ENCODE data around the gene APOBEC4. TPM values are rescaled to one million over a fixed set of nuclear protein-coding genes. Genes with fewer than 3 reads are reported as not detected.
"Not testable (repeated sequence)": the region's sequence is repeated elsewhere in the genome, so short reads cannot be mapped to it uniquely, and the experiment has no call there.

APOBEC4 gene
- total and polyA plus RNA-seq, 4 donors: not detected

DNA sequence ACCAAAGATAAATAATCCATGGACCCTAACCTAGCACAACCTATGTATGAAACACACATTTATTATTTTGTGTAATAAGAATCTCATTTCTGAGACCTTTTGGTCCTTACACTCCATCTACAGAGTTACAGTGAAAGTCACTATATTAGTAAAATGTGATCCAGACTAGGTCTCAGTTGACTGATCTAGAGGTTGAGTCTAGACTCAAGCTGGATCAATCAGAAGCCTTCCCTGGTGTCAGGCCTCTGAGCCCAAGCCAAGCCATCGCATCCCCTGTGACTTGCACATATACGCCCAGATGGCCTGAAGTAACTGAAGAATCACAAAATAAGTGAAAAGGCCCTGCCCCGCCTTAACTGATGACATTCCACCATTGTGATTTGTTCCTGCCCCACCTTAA is 40.1 kb downstream of the APOBEC4 start:
- 100% methylated on average over 3 of the region's 3 CpGs for WGBS
- H3K36me3 ChIP-seq (ENCODE audit: control insufficient read depth in 4 of 4, insufficient read depth in 3 of 4, low read depth in 1 of 4, low read length in 3 of 4); H3K9ac ChIP-seq (ENCODE audit: low read depth in 1 of 2, low read length in 2 of 2); H3K9me3 ChIP-seq (ENCODE audit: control insufficient read depth in 4 of 4, low read length in 3 of 4); H3K4me1 ChIP-seq (ENCODE audit: control insufficient read depth in 4 of 4, insufficient read depth in 4 of 4, low read length in 3 of 4); H3K4me3 ChIP-seq (ENCODE audit: low read depth in 1 of 3, low read length in 3 of 3); DNase-seq (ENCODE audit: low spot score); H3K27ac ChIP-seq (ENCODE audit: low read depth in 1 of 2, low read length in 2 of 2); H3K27me3 ChIP-seq (ENCODE audit: control insufficient read depth in 4 of 4, insufficient read depth in 4 of 4, low read length in 3 of 4): not testable (repeated sequence)

GRCh38 chr1:183612407-183612806 is 40.7 kb downstream of the APOBEC4 start:
- Histone ChIP-seq H3K36me3 (ENCODE audit: control insufficient read depth in 4 of 4, insufficient read depth in 3 of 4, low read depth in 1 of 4, low read length in 3 of 4) (no peaks in the 10 kb centered on the region), H3K9ac (ENCODE audit: low read depth in 1 of 2, low read length in 2 of 2) (no peak overlapping the region), H3K4me1 (ENCODE audit: control insufficient read depth in 4 of 4, insufficient read depth in 4 of 4, low read length in 3 of 4) (peaks cover 0 to 3% (median 1%) of the 10 kb centered on the region in 4 donors), H3K27ac (ENCODE audit: low read depth in 1 of 2, low read length in 2 of 2) (no peak overlapping the region), H3K27me3 (ENCODE audit: control insufficient read depth in 4 of 4, insufficient read depth in 4 of 4, low read length in 3 of 4) (no peaks in the 10 kb centered on the region), H3K9me3 (ENCODE audit: control insufficient read depth in 4 of 4, low read length in 3 of 4) (no peaks in the 10 kb centered on the region), H3K4me3 (ENCODE audit: low read depth in 1 of 3, low read length in 3 of 3) (no peak overlapping the region)
- WGBS: 74% methylated on average over 3 of the region's 3 CpGs
- no peak for DNase-seq (ENCODE audit: low spot score)
- TF ChIP-seq RAD21 (IDR thresholded peaks at IDR 0.05) (no peak), HNF4G (IDR thresholded peaks at IDR 0.05) (no peak), HNF4A (conservative IDR thresholded peaks at IDR 0.05) (no peak), ATF3 (IDR thresholded peaks at IDR 0.05) (no peak), SP1 (IDR thresholded peaks at IDR 0.05) (no peak), GABPA (IDR thresholded peaks at IDR 0.05 in 1 of 2, conservative IDR thresholded peaks at IDR 0.05 in 1 of 2) (no peak), YY1 (IDR thresholded peaks at IDR 0.05) (no peak), FOXA1 (IDR thresholded peaks at IDR 0.05) (no peak)
- TF ChIP-seq, protein P1, sequence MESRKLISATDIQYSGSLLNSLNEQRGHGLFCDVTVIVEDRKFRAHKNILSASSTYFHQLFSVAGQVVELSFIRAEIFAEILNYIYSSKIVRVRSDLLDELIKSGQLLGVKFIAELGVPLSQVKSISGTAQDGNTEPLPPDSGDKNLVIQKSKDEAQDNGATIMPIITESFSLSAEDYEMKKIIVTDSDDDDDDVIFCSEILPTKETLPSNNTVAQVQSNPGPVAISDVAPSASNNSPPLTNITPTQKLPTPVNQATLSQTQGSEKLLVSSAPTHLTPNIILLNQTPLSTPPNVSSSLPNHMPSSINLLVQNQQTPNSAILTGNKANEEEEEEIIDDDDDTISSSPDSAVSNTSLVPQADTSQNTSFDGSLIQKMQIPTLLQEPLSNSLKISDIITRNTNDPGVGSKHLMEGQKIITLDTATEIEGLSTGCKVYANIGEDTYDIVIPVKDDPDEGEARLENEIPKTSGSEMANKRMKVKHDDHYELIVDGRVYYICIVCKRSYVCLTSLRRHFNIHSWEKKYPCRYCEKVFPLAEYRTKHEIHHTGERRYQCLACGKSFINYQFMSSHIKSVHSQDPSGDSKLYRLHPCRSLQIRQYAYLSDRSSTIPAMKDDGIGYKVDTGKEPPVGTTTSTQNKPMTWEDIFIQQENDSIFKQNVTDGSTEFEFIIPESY (IDR thresholded peaks at IDR 0.05): no peak
- TF ChIP-seq, protein P2, sequence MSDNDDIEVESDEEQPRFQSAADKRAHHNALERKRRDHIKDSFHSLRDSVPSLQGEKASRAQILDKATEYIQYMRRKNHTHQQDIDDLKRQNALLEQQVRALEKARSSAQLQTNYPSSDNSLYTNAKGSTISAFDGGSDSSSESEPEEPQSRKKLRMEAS (IDR thresholded peaks at IDR 0.05): no peak

GRCh38 chr1:183611021-183611420 is 42.1 kb downstream of the APOBEC4 start:
- Histone ChIP-seq H3K27me3 (ENCODE audit: control insufficient read depth in 4 of 4, insufficient read depth in 4 of 4, low read length in 3 of 4) (no peaks in the 10 kb centered on the region), H3K9ac (ENCODE audit: low read depth in 1 of 2, low read length in 2 of 2) (no peak overlapping the region), H3K27ac (ENCODE audit: low read depth in 1 of 2, low read length in 2 of 2) (no peak overlapping the region), H3K36me3 (ENCODE audit: control insufficient read depth in 4 of 4, insufficient read depth in 3 of 4, low read depth in 1 of 4, low read length in 3 of 4) (no peaks in the 10 kb centered on the region), H3K4me3 (ENCODE audit: low read depth in 1 of 3, low read length in 3 of 3) (no peak overlapping the region), H3K4me1 (ENCODE audit: control insufficient read depth in 4 of 4, insufficient read depth in 4 of 4, low read length in 3 of 4) (peaks cover 0 to 3% (median 1%) of the 10 kb centered on the region in 4 donors), H3K9me3 (ENCODE audit: control insufficient read depth in 4 of 4, low read length in 3 of 4) (no peaks in the 10 kb centered on the region)
- WGBS: 42% methylated on average over 2 of the region's 2 CpGs
- TF ChIP-seq NR2F2 (IDR thresholded peaks at IDR 0.05) (no peak), YY1 (IDR thresholded peaks at IDR 0.05) (no peak), JUND (IDR thresholded peaks at IDR 0.05) (no peak), TAF1 (conservative IDR thresholded peaks at IDR 0.05) (no peak), FOXA1 (IDR thresholded peaks at IDR 0.05) (no peak), FOXA2 (IDR thresholded peaks at IDR 0.05) (no peak), ATF3 (IDR thresholded peaks at IDR 0.05) (no peak), EGR1 (IDR thresholded peaks at IDR 0.05; ENCODE audit: low read depth in 2 of 2) (no peak)
- TF ChIP-seq, protein P3, sequence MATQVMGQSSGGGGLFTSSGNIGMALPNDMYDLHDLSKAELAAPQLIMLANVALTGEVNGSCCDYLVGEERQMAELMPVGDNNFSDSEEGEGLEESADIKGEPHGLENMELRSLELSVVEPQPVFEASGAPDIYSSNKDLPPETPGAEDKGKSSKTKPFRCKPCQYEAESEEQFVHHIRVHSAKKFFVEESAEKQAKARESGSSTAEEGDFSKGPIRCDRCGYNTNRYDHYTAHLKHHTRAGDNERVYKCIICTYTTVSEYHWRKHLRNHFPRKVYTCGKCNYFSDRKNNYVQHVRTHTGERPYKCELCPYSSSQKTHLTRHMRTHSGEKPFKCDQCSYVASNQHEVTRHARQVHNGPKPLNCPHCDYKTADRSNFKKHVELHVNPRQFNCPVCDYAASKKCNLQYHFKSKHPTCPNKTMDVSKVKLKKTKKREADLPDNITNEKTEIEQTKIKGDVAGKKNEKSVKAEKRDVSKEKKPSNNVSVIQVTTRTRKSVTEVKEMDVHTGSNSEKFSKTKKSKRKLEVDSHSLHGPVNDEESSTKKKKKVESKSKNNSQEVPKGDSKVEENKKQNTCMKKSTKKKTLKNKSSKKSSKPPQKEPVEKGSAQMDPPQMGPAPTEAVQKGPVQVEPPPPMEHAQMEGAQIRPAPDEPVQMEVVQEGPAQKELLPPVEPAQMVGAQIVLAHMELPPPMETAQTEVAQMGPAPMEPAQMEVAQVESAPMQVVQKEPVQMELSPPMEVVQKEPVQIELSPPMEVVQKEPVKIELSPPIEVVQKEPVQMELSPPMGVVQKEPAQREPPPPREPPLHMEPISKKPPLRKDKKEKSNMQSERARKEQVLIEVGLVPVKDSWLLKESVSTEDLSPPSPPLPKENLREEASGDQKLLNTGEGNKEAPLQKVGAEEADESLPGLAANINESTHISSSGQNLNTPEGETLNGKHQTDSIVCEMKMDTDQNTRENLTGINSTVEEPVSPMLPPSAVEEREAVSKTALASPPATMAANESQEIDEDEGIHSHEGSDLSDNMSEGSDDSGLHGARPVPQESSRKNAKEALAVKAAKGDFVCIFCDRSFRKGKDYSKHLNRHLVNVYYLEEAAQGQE (IDR thresholded peaks at IDR 0.05): no peak
- TF ChIP-seq, protein P1 (IDR thresholded peaks at IDR 0.05): no peak
- TF ChIP-seq, protein P4, sequence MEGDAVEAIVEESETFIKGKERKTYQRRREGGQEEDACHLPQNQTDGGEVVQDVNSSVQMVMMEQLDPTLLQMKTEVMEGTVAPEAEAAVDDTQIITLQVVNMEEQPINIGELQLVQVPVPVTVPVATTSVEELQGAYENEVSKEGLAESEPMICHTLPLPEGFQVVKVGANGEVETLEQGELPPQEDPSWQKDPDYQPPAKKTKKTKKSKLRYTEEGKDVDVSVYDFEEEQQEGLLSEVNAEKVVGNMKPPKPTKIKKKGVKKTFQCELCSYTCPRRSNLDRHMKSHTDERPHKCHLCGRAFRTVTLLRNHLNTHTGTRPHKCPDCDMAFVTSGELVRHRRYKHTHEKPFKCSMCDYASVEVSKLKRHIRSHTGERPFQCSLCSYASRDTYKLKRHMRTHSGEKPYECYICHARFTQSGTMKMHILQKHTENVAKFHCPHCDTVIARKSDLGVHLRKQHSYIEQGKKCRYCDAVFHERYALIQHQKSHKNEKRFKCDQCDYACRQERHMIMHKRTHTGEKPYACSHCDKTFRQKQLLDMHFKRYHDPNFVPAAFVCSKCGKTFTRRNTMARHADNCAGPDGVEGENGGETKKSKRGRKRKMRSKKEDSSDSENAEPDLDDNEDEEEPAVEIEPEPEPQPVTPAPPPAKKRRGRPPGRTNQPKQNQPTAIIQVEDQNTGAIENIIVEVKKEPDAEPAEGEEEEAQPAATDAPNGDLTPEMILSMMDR (IDR thresholded peaks at IDR 0.05; ENCODE audit: low read depth, low read length, missing input control): no peak
- DNase-seq (ENCODE audit: low spot score): no peak
